Measurements from ENCODE around the gene TRPC6. TPM values are rescaled to one million over a fixed set of nuclear protein-coding genes. Genes with fewer than 3 reads are reported as not detected.
A peak's percentile ranks its signal among the peaks of the same experiment; 100 is the strongest.

TRPC6 gene
- 10 to 100 TPM in 1 of 4 donors, 1 to 10 TPM in 2, under 1 TPM in 1; 0.29 to 27.5 (median 3.9) TPM for total RNA-seq

DNA sequence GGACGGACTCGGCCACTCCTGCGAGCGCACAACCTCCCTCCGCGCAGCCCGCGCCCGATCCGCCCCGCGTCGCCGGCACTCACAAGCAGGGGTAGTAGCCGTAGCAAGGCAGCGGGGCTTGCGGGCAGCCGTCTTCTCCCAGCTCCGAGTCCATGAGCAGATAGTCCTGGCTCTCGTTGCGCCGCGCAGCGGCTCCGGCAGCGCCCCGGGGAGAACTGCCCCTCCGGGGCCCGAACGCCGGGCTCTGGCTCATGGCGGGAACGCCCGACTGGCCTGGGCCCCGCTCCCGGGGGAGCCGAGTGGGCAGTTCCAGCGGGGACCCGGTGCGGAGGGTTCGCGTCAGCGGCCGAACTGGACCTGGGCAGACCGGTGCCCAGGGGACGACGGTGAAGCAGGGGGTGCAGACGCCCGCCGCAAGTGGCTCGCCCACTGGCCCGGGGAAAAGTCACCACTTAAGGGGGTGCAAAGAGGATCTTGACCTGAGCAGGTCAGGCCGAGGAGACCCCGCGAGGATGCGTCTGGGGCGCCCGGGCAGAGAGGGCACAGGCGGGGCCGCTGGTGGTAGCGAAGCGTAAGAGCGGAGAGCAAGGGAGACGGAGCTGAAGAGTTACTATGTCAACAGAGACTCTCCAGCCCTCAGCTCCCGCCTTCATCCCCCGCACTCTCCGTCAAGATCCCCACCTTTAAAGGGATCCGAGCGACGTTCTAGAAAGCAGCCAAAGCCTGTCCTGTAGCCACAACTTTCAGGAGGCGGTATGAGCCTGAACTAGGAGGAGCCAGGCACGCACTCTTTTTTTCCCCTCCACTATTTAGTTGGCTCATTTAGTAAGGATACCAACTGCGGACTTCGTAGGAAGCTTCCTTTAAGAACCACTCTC is at the start of gene TRPC6:
TRPC6 (minus strand) TSS at position 757 of the 878 bp plus-strand sequence; CDS start at position 253, 504 bp downstream.
- TF ChIP-seq POLR2A (IDR thresholded peaks at IDR 0.05), result peak; percentile 17 to 25
- TF ChIP-seq, protein P1, sequence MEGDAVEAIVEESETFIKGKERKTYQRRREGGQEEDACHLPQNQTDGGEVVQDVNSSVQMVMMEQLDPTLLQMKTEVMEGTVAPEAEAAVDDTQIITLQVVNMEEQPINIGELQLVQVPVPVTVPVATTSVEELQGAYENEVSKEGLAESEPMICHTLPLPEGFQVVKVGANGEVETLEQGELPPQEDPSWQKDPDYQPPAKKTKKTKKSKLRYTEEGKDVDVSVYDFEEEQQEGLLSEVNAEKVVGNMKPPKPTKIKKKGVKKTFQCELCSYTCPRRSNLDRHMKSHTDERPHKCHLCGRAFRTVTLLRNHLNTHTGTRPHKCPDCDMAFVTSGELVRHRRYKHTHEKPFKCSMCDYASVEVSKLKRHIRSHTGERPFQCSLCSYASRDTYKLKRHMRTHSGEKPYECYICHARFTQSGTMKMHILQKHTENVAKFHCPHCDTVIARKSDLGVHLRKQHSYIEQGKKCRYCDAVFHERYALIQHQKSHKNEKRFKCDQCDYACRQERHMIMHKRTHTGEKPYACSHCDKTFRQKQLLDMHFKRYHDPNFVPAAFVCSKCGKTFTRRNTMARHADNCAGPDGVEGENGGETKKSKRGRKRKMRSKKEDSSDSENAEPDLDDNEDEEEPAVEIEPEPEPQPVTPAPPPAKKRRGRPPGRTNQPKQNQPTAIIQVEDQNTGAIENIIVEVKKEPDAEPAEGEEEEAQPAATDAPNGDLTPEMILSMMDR (IDR thresholded peaks at IDR 0.05), result no peak
- H3K27ac ChIP-seq, result peak within 1 kb of the TSS; percentile 79 to 80
- no peaks in the 10 kb centered on the region for H3K4me1 ChIP-seq
- H3K9me3 ChIP-seq, result no peaks in the 10 kb centered on the region
- peak within 1 kb of the TSS; percentile 47 to 66 for H3K4me3 ChIP-seq
- no peaks in the 10 kb centered on the region for H3K36me3 ChIP-seq
- H3K27me3 ChIP-seq, result no peaks in the 10 kb centered on the region
- peak; percentile 33 to 48 for DNase-seq
- intact Hi-C loops (cut with DNase I; ENCODE audit: low total_unique reads), result no loop called here

DNA sequence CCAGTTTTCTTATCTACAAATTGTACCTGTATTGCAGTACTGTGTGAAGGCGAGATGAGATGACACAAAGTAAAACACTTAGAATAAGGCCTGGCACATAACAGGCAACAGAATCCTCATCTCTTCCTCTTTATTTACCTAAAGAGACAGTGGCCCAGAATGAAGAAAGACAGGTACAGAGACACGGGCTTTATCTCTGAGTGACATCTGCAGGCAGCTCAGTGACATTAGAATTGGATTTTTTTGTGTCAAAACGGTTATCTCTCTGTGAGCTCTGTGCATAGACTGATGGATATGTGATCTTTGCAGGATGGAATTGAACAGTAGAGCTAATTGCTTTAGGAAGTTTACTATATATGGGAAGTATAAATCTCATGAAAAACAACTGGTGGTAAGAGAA is 36.2 kb upstream of the TRPC6 start:
- TF ChIP-seq, protein P1 (IDR thresholded peaks at IDR 0.05), result no peak
- TF ChIP-seq POLR2A (IDR thresholded peaks at IDR 0.05), result no peak
- DNase-seq, result no peak
- Histone ChIP-seq H3K4me1 (no peaks in the 10 kb centered on the region), H3K4me3 (no peak overlapping the region), H3K27ac (no peak overlapping the region), H3K9me3 (no peaks in the 10 kb centered on the region), H3K36me3 (no peaks in the 10 kb centered on the region), H3K27me3 (no peaks in the 10 kb centered on the region)
- intact Hi-C loops (cut with DNase I; ENCODE audit: low total_unique reads), result no loop called here

DNA sequence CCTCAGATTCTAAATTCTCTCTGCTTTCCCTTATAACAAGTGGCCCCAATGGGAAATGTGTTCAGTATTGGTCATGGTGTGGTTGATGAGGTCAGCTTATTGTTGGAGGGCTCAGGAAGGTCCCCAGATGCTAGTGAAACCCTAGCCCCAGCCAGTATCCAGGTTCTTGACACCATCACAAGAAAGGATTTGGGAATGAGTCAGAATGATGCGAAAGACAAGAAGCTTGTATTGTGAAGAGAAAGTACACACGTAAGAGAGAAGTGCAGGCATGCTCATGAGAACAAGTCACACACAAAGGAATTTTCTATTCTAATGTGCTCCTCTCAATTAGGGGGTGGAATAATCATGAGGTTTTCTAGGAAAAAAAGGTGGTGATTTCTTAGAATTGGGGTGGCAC is 34.9 kb upstream of the TRPC6 start:
- DNase-seq, result no peak
- H3K27me3 ChIP-seq, result no peaks in the 10 kb centered on the region
- H3K4me3 ChIP-seq, result no peak overlapping the region
- H3K4me1 ChIP-seq, result no peaks in the 10 kb centered on the region
- H3K36me3 ChIP-seq, result no peaks in the 10 kb centered on the region
- TF ChIP-seq POLR2A (IDR thresholded peaks at IDR 0.05), result no peak
- TF ChIP-seq, protein P1 (IDR thresholded peaks at IDR 0.05), result no peak
- intact Hi-C loops (cut with DNase I; ENCODE audit: low total_unique reads), result no loop called here
- no peak overlapping the region for H3K27ac ChIP-seq
- H3K9me3 ChIP-seq, result no peaks in the 10 kb centered on the region

DNA sequence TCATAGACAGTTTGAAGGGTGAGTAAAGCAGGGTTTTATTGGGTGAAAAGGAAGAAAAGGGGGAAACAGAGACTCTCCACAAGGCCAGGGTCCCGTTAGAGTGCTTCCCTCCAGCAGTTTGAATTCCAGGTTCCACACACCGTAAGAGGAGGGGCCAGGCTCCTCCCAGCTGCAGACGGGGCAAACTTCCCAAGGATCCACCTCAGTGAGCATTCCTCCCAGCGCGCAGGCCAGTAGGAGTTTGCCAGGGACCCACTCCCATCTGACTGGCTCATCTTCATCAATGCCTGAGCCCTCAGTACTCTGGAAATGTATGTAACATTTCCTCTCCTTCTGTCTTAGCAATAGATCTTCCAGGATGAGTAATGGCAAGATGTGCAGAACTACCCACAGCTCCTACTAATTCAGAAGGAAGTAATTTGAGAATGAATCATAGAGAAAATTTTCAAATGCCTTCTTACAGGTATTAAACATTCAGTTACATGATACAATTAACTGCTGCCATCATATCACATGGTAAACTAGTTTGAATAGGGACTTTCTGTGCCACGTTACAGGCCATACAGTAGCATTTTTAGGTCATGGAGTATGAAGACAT is 34.0 kb upstream of the TRPC6 start:
- Histone ChIP-seq H3K4me1 (no peaks in the 10 kb centered on the region), H3K27ac (no peak overlapping the region), H3K36me3 (no peaks in the 10 kb centered on the region), H3K4me3 (no peak overlapping the region), H3K27me3 (no peaks in the 10 kb centered on the region), H3K9me3 (no peaks in the 10 kb centered on the region)
- intact Hi-C loops (cut with DNase I; ENCODE audit: low total_unique reads), result no loop called here
- DNase-seq, result no peak
- TF ChIP-seq, protein P1 (IDR thresholded peaks at IDR 0.05), result no peak
- TF ChIP-seq POLR2A (IDR thresholded peaks at IDR 0.05), result no peak

DNA sequence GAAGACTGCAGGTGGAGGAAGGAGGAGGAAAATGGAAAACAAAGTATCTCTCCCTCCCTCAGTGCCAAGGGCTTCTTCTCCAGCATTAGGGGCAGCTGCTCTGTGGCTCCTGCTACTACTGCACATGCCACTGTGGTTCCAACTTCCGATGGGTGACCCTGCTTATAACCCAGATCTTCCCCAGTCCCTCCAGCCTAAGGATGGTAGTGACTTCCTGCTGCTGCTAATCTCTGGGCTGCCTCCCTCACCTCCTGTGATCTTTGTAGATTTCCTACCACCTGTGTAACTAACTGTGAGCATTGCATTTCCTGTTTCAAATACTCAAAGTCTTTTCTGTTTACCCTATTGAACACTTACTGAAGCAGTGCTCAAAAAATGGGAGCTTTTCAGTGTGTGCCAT is 28.7 kb upstream of the TRPC6 start:
- intact Hi-C loops (cut with DNase I; ENCODE audit: low total_unique reads), result no loop called here
- H3K36me3 ChIP-seq, result no peaks in the 10 kb centered on the region

More for the DNA sequence above, 28.7 kb upstream of the TRPC6 start:
- H3K4me1 ChIP-seq, result no peaks in the 10 kb centered on the region
- H3K4me3 ChIP-seq, result no peak overlapping the region
- TF ChIP-seq POLR2A (IDR thresholded peaks at IDR 0.05), result no peak
- TF ChIP-seq, protein P1 (IDR thresholded peaks at IDR 0.05), result no peak
- no peak overlapping the region for H3K27ac ChIP-seq
- DNase-seq, result no peak
- H3K27me3 ChIP-seq, result peaks cover 0 to 2% of the 10 kb centered on the region in 2 donors
- no peaks in the 10 kb centered on the region for H3K9me3 ChIP-seq
